ENCODE measurements around the gene UBE2E2.

- TF ChIP-seq, protein P1, sequence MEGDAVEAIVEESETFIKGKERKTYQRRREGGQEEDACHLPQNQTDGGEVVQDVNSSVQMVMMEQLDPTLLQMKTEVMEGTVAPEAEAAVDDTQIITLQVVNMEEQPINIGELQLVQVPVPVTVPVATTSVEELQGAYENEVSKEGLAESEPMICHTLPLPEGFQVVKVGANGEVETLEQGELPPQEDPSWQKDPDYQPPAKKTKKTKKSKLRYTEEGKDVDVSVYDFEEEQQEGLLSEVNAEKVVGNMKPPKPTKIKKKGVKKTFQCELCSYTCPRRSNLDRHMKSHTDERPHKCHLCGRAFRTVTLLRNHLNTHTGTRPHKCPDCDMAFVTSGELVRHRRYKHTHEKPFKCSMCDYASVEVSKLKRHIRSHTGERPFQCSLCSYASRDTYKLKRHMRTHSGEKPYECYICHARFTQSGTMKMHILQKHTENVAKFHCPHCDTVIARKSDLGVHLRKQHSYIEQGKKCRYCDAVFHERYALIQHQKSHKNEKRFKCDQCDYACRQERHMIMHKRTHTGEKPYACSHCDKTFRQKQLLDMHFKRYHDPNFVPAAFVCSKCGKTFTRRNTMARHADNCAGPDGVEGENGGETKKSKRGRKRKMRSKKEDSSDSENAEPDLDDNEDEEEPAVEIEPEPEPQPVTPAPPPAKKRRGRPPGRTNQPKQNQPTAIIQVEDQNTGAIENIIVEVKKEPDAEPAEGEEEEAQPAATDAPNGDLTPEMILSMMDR (IDR thresholded peaks at IDR 0.05): no peak
- no peak for TF ChIP-seq POLR2A (IDR thresholded peaks at IDR 0.05)
These were observed 386.5 kb downstream of the UBE2E2 start for GRCh38 chr3:23589602-23590001.

Measured in stomach (tissue), 4 donors.